Stimulated activated CD4-positive, alpha-beta T cell treated with anti-CD3 and anti-CD28 coated beads, Interleukin-15, amount 100 ng/mL, for 1 hour (primary cell): ENCODE results near the gene WNT7A.

Source experiments
- DNase-seq, 2 donors: peaks; one replicate each; pipeline ENCODE4 v3.0.0-alpha.2; 2020; ENCODE audit warnings: low read depth in 1 of 2, low spot score in 1 of 2

WNT7A gene

DNA sequence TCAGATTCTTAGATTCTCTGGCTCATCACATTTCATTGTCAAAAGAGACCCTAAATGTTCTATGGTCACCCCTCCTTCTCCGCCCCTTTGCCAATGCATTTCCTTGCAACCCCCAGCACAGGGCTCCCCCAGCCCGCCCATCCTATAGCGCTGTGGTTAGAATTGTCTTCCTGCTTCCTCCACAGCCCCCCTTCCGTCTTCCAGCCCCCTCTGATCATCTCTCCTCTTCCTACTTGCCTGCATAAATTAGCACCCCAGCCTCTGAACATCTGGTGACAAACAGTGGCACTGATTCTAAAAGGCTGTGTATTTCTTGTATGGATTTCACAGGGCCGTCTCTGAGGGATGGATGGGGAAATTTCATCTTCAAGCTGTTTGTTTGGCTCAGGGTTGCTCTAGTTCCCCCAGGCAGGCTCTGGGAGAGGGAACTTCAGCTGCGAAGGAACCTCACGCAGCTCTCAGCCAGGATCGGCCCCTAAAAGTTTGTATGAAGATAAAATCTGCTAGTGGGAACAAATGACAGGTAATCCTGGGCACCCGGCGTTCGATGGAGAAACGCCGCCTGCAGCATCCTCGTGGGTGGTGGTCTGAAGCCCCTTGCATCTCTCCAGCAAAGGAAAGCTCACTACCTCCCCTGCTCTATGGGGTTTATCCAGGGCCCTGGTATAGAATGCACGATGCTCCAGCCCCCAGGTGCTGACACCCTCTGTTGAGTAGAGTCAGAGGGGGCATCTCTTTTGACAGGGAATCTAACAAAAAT lies 83.0 kb downstream of the WNT7A start:
- DNase-seq: no peak

DNA sequence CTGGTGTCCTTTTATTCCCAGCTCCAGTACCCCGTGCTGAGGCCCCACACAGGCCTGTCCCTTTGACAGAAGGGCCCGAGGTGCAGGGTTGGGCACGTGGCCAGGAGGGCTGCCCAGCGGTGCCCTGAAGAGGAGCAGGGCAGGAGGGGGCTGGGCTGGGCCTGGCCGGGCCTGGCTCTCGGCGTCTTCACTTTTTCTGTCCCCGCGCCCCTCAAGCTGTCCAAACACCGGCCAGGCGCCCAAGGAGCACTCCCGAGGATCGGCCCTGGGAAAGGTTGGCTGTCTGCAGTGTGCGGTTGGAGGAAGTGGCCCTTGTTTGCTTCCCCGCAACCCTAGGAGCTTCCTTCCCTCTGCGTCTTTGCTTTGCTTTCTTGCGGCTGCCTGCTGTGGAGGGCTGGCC lies 84.1 kb downstream of the WNT7A start:
- no peak for DNase-seq

- DNase-seq: no peak
Observed at GRCh38 chr3:13794322-13794721, 85.5 kb downstream of the WNT7A start.

DNA sequence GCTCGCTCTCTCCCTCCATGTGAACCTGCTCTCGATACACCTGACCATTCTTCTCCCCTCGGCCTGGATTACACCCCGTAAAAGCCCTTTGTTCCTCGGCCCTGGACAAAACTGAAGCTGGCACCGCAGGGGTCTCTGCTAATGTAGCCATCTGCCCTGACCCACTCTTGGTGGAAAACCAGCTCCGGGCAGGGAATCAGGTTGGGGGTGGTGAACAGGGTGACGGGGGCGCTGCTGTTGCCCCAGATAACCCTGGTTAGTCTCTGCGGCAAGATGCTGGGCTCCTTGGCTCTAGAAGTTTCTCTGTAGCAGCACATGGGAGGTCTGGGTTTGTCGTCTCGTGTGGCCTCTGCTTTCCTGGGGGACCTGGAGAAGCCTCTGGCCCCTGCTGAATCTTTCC lies 86.4 kb downstream of the WNT7A start:
- DNase-seq: no peak

DNA sequence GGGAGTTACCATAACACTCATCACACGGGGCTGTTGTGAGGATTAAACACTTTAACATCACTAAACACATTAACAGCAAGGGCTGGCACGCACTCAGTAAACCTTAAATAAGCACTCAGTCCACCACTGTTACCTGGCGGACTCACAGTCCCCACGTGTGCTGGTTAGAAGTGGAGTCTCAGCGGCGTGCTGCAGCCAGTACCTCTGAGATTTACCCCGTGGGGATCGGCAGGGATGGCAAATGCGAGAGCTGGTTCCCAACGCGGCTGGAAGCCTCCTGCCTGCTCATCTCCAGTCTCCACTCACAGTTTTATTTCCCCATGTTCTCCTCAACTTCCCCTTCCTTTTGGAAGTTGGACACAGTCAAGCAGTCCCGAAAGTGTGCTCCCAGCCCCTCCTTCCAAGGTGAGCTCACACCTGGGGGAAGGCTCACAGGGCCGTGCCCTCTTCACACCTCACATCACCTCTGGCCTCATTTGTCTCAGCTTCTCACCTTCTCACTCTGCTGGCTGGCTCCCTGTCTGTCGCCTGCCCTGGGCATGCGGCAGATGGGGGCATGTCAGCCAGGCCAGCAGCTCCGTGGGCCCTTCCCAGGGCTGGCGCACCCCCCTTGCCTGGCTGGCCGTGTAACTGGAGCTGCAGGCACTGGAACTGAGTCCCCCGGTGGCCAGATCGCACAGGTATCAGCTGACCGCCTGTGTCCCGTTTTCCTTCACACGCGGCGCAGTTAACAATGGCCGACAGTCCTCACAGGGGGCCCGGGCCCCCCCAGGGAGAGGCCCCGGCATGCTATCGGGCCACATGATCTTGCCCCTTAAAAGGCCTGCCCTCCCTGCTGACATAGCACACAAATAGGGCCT lies 87.1 kb downstream of the WNT7A start:
- no peak for DNase-seq

DNA sequence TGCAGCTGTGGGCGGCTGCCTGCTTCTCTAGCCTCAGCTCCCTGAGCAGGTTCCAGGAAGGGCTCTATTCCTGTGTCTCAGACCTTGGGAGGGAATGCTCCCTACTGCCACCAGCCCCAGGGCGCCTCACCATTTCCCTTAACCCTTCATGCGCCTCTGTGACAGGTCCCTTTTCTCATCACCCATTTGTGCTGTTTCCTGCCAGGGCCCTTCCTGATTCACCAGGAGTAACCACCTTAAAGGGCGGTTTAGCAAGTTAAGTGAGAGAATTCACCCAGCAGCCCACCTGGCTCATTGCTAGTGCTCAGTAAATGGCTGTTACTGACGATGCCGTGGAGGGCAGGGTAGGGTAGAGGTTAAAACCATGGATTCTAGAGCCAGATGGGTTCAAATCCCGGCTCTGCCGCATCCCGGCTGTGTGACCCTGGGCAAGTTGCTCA lies 87.8 kb downstream of the WNT7A start:
- DNase-seq: no peak

GRCh38 chr3:13791198-13792050 lies 88.4 kb downstream of the WNT7A start:
- DNase-seq: no peak

DNA sequence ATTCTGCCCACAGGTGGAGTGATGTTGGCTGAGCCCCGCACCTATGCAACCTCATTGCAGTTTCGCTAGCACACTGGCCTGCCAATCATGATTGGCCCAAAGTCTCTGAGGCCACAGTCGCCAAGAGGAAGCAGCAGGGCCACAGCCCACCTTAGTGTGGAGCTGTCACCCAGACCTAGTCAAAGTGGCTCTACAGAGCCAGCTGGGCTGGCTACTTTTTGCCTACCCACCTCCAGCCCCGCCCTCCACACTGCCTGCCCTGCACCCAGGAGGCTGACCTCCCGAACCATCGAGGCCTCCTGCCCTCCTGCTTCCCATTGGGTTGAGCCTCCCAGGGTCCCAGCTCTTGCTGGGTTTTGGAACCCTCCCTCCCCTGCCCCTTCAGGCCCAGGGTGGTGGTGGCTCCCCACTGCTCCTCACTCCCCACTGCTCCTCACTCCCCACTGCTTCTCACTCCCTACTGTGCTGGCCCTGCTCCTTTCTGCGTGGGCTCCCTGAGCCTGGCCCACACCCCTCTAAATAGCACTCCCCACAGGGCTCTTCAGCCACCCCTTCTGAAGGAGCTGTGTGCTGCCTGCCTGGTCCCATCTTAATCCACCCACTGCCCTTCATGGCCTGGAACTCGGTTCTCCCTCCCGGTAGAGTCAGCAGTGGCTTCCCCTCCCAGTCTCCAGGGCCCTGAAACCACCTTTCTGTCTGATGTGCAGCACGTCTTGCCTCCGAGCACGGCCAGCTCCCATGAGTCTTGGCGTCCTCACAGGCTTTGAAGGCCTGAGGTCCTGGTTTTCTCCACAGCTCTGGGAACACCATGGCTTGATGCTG lies 89.3 kb downstream of the WNT7A start:
- no peak for DNase-seq

- DNase-seq: no peak
Observed at GRCh38 chr3:13788522-13789424, 91.1 kb downstream of the WNT7A start.

DNA sequence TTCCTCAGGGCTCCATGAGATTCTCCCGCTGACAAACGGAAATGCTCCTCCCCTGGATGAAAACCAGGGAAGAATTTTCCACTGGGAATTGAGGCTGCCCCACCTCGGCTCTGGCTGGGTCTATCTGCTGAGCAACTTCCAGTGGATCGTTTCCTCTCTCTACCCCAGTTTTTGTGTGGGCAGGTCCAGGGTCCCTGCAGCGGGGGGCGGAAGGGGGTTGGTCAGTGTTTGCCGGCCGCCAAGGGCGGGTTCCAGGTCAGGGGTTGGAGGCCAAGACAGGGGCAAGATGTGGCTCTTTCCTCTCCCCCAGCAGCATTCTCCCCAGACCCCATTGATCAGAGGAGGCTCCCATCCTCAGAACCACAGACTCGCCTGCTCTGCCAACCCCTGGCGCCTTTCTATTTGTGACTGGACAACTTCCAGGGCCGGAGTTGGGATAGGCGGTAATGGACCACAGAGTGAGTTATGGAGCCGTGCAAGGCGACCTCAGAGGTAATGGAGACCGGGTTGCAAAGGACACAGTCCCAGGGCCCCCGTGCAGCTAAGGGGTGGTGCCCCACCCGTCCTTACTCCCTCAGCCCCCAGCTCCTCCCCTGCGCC lies 92.2 kb downstream of the WNT7A start:
- DNase-seq: no peak

DNA sequence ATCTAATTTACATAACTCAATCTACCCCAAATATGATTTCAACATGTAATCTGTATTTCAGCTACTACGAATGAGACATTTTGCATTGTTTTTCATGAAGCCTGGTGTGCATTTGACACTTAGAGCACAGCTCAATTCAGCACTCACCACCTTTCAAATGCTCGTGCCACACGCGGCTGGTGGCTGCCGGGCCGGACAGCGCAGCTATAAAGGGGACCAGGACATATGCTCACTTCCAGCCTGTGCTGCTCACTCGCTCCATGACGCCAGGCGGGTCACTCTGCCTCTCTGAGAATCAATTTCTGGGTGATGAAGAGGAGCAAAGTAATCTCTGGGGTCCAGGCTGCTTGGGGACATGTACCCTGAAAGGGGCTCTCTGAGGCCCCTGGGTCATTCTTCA lies 93.1 kb downstream of the WNT7A start:
- no peak for DNase-seq

- no peak for DNase-seq
Observed at GRCh38 chr3:13785853-13786436, 93.9 kb downstream of the WNT7A start.

GRCh38 chr3:13785351-13785750 lies 94.5 kb downstream of the WNT7A start:
- DNase-seq: no peak

GRCh38 chr3:13783476-13783875 lies 96.4 kb downstream of the WNT7A start:
- DNase-seq: no peak

- DNase-seq: no peak
Observed at GRCh38 chr3:13782501-13782900, 97.4 kb downstream of the WNT7A start.

DNA sequence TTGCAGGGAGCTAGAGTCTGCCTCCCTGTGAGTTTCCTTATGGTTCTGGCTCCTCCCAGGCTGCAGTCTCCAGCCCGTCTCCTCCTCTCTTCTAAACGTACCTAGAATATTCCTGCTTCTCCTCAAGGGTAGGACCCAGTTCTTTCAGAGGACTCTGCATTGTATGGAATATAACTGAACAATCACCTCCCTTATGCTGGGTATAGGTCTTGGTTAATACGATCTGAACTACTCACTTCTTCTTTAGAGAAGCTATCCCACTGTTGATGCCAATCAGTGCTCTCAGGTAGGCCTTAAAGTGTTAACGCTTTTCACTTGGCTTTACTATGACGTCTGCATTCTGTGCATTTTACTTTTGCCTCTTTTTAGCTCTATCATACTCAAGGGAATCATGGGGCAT lies 98.5 kb downstream of the WNT7A start:
- DNase-seq: no peak

- DNase-seq: no peak
Observed at GRCh38 chr3:13780432-13781176, 99.3 kb downstream of the WNT7A start.
